ENCODE measurements around the gene MAP4.

Gene MAP4

DNA sequence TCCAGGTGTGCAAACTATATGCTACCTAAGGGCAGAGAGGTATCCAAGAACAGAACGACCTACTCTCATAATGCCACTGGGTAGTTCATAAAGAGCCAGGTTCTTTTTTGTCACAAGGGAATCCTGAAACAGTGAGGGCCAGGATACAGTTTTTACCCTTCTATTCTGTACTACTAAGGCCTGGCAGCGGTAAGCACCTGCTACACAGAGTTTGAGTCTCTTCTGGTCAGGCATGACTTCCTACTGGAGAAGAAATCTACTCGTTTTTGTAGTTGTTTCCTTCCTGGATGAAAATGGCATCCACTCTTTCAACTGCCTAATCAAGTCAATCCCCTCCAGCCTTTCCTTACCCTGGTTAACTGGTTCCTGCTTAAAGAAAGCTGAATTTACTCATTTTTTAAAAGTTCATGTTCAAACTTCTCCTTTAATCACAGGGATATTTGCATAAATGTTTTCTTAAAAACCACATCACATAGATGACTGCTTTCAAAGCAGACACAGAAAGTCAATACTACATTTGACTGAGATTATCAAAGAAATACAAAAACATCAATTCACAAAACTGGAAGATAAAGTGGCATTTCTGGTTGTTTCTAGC lies 40.0 kb downstream of the MAP4 start:
- no peaks in the 10 kb centered on the region for H3K27me3 ChIP-seq (ENCODE audit: insufficient read depth, low read length)
- H2AFZ ChIP-seq (ENCODE audit: low read depth, low read length): no peak overlapping the region
- peaks cover 18% of the 10 kb centered on the region for H3K36me3 ChIP-seq (ENCODE audit: insufficient read depth, low read length)
- no peaks in the 10 kb centered on the region for H3K4me1 ChIP-seq (ENCODE audit: insufficient read depth, low read length)
- H3K4me3 ChIP-seq (ENCODE audit: low read length): no peak overlapping the region
- H3K9me3 ChIP-seq (ENCODE audit: low read length): no peaks in the 10 kb centered on the region

DNA sequence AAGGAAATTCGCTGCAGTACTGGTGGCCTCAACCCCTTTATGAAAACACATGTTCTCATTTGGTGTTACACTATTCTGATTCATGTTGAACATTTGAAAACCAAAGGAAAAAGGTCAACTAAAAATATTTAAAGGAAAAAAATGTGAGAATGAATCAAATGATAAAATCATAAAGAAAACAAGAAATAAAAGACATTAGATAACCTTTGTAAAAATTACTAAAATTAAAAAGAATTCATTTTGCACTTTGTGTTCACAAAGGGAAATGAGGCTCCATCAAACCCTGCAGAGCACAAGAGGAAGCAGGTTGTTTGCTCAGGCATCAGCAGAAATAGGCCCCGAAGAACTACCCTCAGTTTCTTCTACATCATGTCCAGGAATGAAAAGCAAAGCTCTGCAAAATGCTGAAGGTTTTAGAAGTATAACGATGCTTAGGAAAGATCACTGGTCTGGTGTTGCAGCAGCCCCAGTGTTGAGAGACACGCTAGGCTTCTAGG lies 41.2 kb downstream of the MAP4 start:
- Histone ChIP-seq H3K9me3 (ENCODE audit: low read length) (no peaks in the 10 kb centered on the region), H2AFZ (ENCODE audit: low read depth, low read length) (no peak overlapping the region), H3K4me1 (ENCODE audit: insufficient read depth, low read length) (no peaks in the 10 kb centered on the region), H3K4me3 (ENCODE audit: low read length) (no peak overlapping the region), H3K27me3 (ENCODE audit: insufficient read depth, low read length) (no peaks in the 10 kb centered on the region), H3K36me3 (ENCODE audit: insufficient read depth, low read length) (peaks cover 21% of the 10 kb centered on the region)

DNA sequence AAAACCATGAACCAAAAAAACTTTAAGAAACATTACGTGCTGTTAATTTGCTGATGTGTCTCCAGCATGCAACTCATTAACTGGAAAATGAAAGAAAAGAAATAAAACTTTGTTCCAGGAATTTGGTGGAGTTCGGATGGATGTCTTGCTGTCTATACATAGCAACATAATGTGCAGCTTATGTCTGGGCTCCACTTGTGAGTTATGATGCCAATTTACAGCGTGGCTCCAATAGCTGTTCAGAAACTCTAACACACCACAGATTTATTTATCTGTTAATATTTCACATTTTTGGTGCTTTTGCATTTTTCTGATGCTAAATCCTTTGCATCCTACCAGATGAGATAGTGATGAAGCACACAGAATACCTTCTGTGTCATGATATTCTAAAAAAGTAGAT lies 45.1 kb downstream of the MAP4 start:
- Histone ChIP-seq H3K4me1 (ENCODE audit: insufficient read depth, low read length) (no peaks in the 10 kb centered on the region), H3K4me3 (ENCODE audit: low read length) (no peak overlapping the region), H3K36me3 (ENCODE audit: insufficient read depth, low read length) (peaks cover 16% of the 10 kb centered on the region), H2AFZ (ENCODE audit: low read depth, low read length) (no peak overlapping the region), H3K9me3 (ENCODE audit: low read length) (no peaks in the 10 kb centered on the region), H3K27me3 (ENCODE audit: insufficient read depth, low read length) (no peaks in the 10 kb centered on the region)

DNA sequence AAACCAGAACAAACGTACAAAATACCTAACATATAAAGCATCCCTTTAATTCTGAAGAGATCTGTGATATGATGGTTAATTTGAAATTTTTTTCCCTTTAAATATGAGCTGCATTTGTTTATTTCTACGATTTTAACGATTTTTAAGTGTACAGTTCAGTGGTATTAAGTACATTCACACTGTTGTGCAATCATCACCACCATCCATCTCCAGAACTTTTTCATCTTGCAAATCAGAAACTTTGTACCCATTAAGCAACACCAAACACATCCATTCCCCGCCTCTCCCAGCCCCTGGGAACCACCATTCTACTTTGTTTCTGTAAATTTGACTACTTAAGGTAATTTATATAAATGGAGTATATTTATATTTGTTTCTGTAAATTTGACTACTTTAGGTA lies 51.5 kb downstream of the MAP4 start:
- peaks cover 2% of the 10 kb centered on the region for H3K9me3 ChIP-seq (ENCODE audit: low read length)
- no peak overlapping the region for H2AFZ ChIP-seq (ENCODE audit: low read depth, low read length)
- H3K36me3 ChIP-seq (ENCODE audit: insufficient read depth, low read length): no peaks in the 10 kb centered on the region
- H3K4me1 ChIP-seq (ENCODE audit: insufficient read depth, low read length): no peaks in the 10 kb centered on the region
- H3K27me3 ChIP-seq (ENCODE audit: insufficient read depth, low read length): no peaks in the 10 kb centered on the region
- no peak overlapping the region for H3K4me3 ChIP-seq (ENCODE audit: low read length)

DNA sequence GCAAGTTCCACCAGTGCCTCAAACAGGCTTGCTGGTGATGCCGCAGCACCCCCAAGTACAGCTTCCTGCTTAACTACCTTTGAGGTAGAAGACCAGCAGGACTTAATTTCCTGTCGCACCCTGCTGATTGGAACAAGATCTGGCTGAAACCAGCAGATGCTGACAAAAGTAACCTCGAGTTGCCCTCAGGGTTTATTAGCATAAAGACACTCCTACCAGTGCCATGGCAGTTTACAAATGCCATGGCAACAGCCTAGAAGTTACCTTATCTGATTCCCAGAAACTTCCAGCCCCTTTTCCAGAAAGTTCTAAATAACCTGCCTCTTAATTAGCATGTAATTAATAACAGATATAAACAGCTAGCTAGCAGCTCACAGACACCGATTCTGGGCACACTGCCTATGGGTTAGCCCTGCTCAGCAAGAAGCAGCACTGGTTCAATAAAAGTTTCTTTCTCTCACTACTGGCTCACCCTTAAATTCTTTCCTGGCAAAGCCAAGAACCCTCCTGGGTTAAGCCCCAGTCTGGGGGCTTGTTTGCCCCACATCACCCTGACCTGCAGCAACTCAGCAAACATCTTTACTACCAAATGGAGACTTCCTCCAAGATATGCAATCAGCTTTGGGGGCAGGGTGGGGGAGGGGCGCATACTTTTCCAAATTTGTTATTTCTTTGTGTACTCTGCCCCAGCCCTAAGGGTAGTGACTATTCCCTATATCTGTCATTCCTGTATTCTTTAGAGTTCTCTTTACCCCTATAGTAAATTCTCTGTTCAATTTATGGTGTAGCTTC lies 54.2 kb downstream of the MAP4 start:
- no peaks in the 10 kb centered on the region for H3K4me1 ChIP-seq (ENCODE audit: insufficient read depth, low read length)
- H3K27me3 ChIP-seq (ENCODE audit: insufficient read depth, low read length): no peaks in the 10 kb centered on the region
- H3K9me3 ChIP-seq (ENCODE audit: low read length): peaks cover 2% of the 10 kb centered on the region
- H3K36me3 ChIP-seq (ENCODE audit: insufficient read depth, low read length): no peaks in the 10 kb centered on the region
- no peak overlapping the region for H3K4me3 ChIP-seq (ENCODE audit: low read length)
- H2AFZ ChIP-seq (ENCODE audit: low read depth, low read length): no peak overlapping the region

DNA sequence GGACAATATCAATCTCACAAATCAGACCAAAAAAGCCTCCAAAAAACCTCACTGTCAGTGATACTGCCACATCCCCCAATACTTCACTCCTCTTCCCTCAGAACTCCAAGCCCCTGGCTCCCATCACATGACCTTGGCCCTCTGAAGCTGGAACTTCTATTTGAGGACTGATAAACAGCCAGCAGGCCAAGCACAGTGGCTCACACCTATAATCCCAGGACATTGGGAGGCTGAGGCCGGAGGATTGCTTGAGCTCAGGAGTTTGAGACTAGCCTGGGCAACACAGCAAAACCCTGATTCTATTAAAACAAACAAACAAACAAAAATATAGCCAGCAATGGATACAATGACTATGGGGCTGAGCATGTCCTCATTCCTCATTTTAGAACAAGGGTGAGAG lies 55.2 kb downstream of the MAP4 start:
- Histone ChIP-seq H3K9me3 (ENCODE audit: low read length) (peaks cover 2% of the 10 kb centered on the region), H3K4me3 (ENCODE audit: low read length) (no peak overlapping the region), H3K36me3 (ENCODE audit: insufficient read depth, low read length) (no peaks in the 10 kb centered on the region), H2AFZ (ENCODE audit: low read depth, low read length) (no peak overlapping the region), H3K27me3 (ENCODE audit: insufficient read depth, low read length) (no peaks in the 10 kb centered on the region), H3K4me1 (ENCODE audit: insufficient read depth, low read length) (no peaks in the 10 kb centered on the region)

DNA sequence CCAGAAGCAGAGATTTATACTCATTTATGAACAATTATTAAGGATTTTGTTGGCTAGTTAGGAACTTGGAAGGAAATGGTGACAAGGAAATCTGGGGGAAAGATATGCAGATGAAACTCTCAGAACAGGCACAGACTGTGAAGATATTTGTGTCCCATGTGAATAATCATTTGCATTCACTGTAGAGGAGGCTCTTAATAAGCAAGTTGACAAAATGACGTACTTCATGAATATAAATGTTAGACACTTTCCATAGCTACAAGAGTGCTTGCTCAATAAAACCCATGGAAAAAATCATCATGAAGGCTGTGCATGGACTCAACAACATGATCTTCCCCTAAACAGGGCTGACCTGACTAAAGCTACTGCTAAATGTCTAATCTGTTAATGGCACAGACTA lies 59.7 kb downstream of the MAP4 start:
- no peak overlapping the region for H2AFZ ChIP-seq (ENCODE audit: low read depth, low read length)

DNA sequence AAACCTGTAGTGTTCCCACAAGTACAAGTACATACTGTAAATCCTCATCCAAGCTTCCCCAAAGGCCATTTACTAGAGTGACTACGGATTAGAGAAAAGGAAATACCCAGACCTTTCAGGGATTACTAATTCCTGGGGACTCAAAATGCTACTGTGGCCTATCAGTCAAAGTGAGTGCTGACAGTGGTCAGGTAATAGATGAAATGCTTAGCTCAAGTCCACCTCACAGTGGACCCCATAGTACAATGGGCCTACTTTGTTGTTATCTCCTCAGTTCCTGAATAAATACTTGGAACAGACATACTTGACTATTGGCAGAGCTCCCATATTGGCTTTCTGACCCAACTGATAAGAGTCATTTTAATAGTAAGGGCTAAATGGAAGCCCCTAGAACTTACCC lies 61.6 kb downstream of the MAP4 start:
- no peaks in the 10 kb centered on the region for H3K4me1 ChIP-seq (ENCODE audit: insufficient read depth, low read length)
- H3K4me3 ChIP-seq (ENCODE audit: low read length): no peak overlapping the region
- no peaks in the 10 kb centered on the region for H3K36me3 ChIP-seq (ENCODE audit: insufficient read depth, low read length)
- no peaks in the 10 kb centered on the region for H3K9me3 ChIP-seq (ENCODE audit: low read length)
- H2AFZ ChIP-seq (ENCODE audit: low read depth, low read length): no peak overlapping the region
- H3K27me3 ChIP-seq (ENCODE audit: insufficient read depth, low read length): no peaks in the 10 kb centered on the region

More for the DNA sequence above, 59.7 kb downstream of the MAP4 start:
- Histone ChIP-seq H3K4me1 (ENCODE audit: insufficient read depth, low read length) (no peaks in the 10 kb centered on the region), H3K36me3 (ENCODE audit: insufficient read depth, low read length) (no peaks in the 10 kb centered on the region), H3K27me3 (ENCODE audit: insufficient read depth, low read length) (no peaks in the 10 kb centered on the region), H3K9me3 (ENCODE audit: low read length) (peaks cover under 1% of the 10 kb centered on the region), H3K4me3 (ENCODE audit: low read length) (no peak overlapping the region)

DNA sequence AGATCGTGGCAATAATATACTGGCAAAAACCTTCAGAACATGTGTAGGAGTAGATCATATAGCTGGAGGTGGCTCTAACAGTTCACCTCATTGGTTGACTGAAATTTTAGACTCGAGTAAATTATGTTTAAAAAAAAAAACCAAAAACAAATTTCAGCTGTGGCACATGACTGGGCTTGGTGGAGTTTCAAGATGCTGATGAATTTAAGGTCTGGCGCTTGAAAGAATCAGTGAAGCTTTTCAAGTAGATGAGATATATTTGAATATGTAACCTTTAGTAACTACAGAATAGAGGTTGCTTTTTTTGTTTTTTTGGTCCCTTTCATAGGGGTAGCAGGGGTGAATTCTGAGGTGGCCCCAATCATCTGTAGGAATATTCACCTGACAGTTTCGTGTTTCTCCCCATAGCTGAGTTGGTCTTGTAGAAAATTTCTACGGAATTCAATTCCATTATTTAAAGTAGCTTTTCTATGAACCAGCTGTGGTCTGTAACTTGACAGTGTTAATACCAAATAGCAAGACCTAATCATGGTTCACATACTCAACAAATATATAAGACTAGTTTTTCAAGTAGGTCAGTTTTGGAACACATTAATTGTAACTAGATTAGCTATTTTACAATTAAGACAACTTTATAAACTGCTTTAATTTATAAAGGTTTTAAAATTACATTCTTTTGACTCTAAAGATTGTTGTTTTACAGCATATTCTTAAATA lies 65.6 kb downstream of the MAP4 start:
- no peaks in the 10 kb centered on the region for H3K27me3 ChIP-seq (ENCODE audit: insufficient read depth, low read length)
- H3K4me1 ChIP-seq (ENCODE audit: insufficient read depth, low read length): no peaks in the 10 kb centered on the region
- no peaks in the 10 kb centered on the region for H3K9me3 ChIP-seq (ENCODE audit: low read length)
- H3K4me3 ChIP-seq (ENCODE audit: low read length): no peak overlapping the region
- no peak overlapping the region for H2AFZ ChIP-seq (ENCODE audit: low read depth, low read length)
- no peaks in the 10 kb centered on the region for H3K36me3 ChIP-seq (ENCODE audit: insufficient read depth, low read length)

DNA sequence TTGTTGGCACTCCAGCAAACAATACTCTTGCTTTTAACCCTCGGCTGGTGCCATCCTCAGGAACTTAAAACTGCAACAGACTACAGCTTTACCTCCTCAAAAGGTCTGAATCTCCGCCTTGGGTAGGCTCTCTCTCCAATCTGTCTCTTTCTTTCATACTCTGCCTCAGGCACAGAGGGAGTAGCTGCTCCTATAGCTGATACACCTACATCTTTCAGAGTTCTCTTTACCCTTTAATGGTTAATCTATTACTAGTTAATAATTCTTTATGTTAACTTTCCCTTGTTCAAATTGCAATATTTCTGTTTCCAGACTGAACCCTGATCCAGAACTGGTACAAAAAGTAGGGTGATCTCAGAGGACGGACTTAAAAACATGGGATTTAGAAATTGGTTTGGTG lies 66.2 kb downstream of the MAP4 start:
- H2AFZ ChIP-seq (ENCODE audit: low read depth, low read length): no peak overlapping the region
- no peaks in the 10 kb centered on the region for H3K27me3 ChIP-seq (ENCODE audit: insufficient read depth, low read length)
- H3K4me3 ChIP-seq (ENCODE audit: low read length): no peak overlapping the region
- no peaks in the 10 kb centered on the region for H3K36me3 ChIP-seq (ENCODE audit: insufficient read depth, low read length)
- no peaks in the 10 kb centered on the region for H3K4me1 ChIP-seq (ENCODE audit: insufficient read depth, low read length)
- no peaks in the 10 kb centered on the region for H3K9me3 ChIP-seq (ENCODE audit: low read length)

DNA sequence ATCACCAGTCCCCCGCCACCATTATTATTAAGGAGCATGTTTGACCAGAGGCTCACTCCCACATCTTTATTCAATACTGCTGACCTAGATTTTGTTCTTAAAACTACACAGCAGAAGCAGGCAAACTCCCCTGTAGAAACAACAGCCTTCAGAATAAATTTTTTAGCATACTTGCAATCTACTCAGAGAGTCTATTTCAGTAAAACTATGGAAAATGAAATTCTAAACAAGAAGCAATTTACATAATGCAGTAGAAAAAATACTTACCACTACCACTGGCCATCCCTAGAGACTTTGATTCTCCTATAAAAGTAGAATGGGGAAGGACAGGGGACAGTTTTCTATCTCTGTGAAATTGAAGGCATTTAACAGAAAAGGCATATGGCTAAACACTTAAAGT lies 76.0 kb downstream of the MAP4 start:
- H3K27me3 ChIP-seq (ENCODE audit: insufficient read depth, low read length): no peaks in the 10 kb centered on the region
- no peaks in the 10 kb centered on the region for H3K36me3 ChIP-seq (ENCODE audit: insufficient read depth, low read length)
- no peak overlapping the region for H3K4me3 ChIP-seq (ENCODE audit: low read length)
- H3K9me3 ChIP-seq (ENCODE audit: low read length): no peaks in the 10 kb centered on the region
- no peak overlapping the region for H2AFZ ChIP-seq (ENCODE audit: low read depth, low read length)
- no peaks in the 10 kb centered on the region for H3K4me1 ChIP-seq (ENCODE audit: insufficient read depth, low read length)

DNA sequence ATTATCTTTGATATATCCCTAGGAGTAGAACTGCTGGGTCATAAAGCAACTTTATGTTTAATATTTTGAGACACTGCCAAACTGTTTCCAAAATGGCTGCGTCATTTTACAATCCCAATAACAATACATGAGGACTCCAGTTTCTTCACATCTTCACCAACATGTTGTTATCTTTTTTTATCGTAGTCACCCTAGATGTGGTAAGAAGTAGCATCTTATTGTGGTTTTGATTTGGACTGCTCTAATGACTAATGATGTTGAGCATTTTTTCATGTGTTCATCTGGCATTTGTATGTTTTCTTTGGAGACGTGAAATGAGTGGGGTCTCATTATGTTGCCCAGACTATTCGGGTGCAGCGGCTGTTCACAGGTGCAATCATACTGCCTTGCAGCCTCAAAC lies 83.8 kb downstream of the MAP4 start:
- Histone ChIP-seq H3K36me3 (ENCODE audit: insufficient read depth, low read length) (peaks cover 5% of the 10 kb centered on the region), H3K4me3 (ENCODE audit: low read length) (no peak overlapping the region), H2AFZ (ENCODE audit: low read depth, low read length) (no peak overlapping the region), H3K27me3 (ENCODE audit: insufficient read depth, low read length) (no peaks in the 10 kb centered on the region), H3K4me1 (ENCODE audit: insufficient read depth, low read length) (no peaks in the 10 kb centered on the region), H3K9me3 (ENCODE audit: low read length) (no peaks in the 10 kb centered on the region)

DNA sequence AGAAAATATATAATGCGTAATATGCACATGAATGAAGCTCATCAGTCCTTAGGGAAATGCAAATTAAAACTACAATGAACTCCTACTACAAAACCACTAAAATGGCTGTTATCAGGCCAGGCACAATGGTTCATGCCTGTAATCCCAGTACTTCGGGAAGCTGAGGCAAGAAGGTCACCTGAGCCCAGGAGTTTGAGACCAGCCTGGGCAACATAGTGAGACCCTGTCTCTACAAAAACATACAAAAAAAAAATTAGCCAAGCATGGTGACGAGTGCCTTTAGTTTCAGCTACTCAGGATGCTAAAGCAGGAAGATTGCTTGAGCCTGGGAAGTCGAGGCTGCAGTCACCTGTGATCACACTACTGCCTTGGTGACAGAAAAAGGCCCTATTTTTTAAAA lies 85.2 kb downstream of the MAP4 start:
- H3K4me1 ChIP-seq (ENCODE audit: insufficient read depth, low read length): no peaks in the 10 kb centered on the region
- H3K9me3 ChIP-seq (ENCODE audit: low read length): peaks cover 4% of the 10 kb centered on the region
- no peak overlapping the region for H3K4me3 ChIP-seq (ENCODE audit: low read length)
- no peaks in the 10 kb centered on the region for H3K27me3 ChIP-seq (ENCODE audit: insufficient read depth, low read length)
- H2AFZ ChIP-seq (ENCODE audit: low read depth, low read length): no peak overlapping the region
- peaks cover 11% of the 10 kb centered on the region for H3K36me3 ChIP-seq (ENCODE audit: insufficient read depth, low read length)

All from neuron (in vitro differentiated cells).